ENCODE measurements around the gene B4GALNT1. TPM values are rescaled to one million over a fixed set of nuclear protein-coding genes. Genes with fewer than 3 reads are reported as not detected.
"Not testable (repeated sequence)": the region's sequence is repeated elsewhere in the genome, so short reads cannot be mapped to it uniquely, and the experiment has no call there.

The B4GALNT1 gene
- total and polyA plus RNA-seq, 10 donors = 0.39 to 2.2 (median 0.88) TPM

DNA sequence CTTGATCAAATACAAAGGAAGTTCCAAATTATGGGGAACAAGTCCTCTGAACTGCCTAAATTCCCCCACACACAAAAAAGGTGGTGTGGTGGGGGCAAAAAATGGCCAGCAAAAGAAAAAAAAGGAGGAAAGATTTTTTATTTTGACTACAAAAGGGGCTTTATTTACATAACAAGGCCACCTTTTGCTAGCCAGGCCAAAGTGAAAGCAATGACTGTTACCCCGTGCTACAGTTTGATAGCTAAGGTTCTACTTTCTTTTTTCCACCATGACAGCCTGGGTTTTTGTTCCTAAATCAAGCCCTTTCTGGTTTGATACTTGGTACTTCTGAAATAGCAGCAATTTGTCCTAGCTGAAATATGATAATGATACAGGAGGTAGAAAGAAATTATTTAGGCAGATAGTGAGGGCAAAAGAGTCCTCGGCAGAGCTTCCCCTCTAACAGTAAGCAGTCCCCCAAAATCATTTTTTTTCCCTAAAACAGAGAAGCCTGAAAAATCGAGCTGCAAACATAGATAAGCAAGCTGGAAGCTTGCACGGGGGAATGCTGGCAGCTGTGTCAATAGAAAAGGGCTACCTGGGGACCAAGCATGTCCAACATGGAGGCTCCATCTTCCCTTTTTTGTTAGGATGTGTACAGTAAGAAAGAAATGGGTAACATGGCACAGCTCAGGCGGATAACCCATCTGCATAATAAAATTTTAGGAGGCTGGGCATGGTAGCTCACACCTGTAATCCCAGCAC, 8.9 kb upstream of the B4GALNT1 start:
- no peaks in the 10 kb centered on the region for H3K4me1 ChIP-seq
- no peaks in the 10 kb centered on the region for H3K36me3 ChIP-seq
- peaks cover 0 to 62% (median 3%) of the 10 kb centered on the region in 7 donors for H3K27me3 ChIP-seq (replicated peaks in 1 of 7)
- WGBS, 5 donors = 52 to 59% (median 55%) methylated on average over 5 of the region's 5 CpGs
- no peak overlapping the region for H3K4me3 ChIP-seq
- peaks cover 0 to 27% (median 20%) of the 10 kb centered on the region in 8 donors for H3K9me3 ChIP-seq
- no peak overlapping the region for H3K27ac ChIP-seq
- intact Hi-C loops (cut with DNase I; ENCODE audit: low total_unique reads) = no loop called here
- TF ChIP-seq POLR2A (IDR thresholded peaks at IDR 0.05) = no peak
- TF ChIP-seq, protein P1, sequence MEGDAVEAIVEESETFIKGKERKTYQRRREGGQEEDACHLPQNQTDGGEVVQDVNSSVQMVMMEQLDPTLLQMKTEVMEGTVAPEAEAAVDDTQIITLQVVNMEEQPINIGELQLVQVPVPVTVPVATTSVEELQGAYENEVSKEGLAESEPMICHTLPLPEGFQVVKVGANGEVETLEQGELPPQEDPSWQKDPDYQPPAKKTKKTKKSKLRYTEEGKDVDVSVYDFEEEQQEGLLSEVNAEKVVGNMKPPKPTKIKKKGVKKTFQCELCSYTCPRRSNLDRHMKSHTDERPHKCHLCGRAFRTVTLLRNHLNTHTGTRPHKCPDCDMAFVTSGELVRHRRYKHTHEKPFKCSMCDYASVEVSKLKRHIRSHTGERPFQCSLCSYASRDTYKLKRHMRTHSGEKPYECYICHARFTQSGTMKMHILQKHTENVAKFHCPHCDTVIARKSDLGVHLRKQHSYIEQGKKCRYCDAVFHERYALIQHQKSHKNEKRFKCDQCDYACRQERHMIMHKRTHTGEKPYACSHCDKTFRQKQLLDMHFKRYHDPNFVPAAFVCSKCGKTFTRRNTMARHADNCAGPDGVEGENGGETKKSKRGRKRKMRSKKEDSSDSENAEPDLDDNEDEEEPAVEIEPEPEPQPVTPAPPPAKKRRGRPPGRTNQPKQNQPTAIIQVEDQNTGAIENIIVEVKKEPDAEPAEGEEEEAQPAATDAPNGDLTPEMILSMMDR (IDR thresholded peaks at IDR 0.05 in 8 of 11, conservative IDR thresholded peaks at IDR 0.05 in 3 of 11) = no peak
- TF ChIP-seq POLR2AphosphoS5 (IDR thresholded peaks at IDR 0.05) = no peak
- DNase-seq = no peak

DNA sequence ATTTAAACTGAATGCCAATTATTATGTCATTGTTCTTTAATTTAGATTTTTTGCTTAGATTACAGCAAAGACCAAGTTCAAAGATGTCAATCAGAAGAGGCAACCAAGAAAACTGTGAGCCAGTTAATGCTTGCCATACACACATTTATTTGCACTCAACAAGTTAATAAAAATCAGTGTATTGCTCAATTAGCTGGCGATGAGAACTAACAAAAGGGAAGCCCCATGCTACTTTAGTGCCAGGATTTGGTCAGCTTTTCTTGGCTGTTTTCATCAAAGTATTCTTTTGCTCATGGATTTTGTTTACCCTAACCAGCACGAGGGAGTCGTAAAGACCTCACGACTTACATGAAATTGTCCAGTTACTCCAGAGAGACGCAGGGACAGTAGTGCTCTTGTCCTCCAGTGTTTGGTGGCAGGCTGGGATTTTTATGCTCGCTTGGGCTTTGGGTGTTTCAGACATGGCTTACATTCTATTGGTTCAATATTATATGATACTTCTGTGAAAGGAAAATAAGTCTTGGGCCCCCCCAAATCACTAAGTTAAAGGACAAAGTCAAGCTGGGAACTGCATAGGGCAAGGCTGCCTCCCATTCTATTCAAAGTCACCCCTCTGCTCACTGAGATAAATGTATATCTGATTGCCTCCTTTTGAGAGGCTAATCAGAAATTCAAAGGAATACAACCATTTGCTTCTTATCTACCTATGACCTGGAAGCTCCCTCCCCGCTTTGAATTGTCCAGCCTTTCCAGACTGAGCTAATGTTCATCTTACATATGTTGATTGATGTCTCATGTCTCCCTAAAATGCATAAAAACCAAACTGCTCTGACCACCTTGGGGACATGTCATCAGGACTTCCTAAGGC, 7.4 kb upstream of the B4GALNT1 start:
- peaks cover 0 to 67% (median 12%) of the 10 kb centered on the region in 7 donors for H3K27me3 ChIP-seq (replicated peaks in 1 of 7)
- TF ChIP-seq POLR2AphosphoS5 (IDR thresholded peaks at IDR 0.05) (no peak), POLR2A (IDR thresholded peaks at IDR 0.05) (no peak)
- TF ChIP-seq, protein P1 (IDR thresholded peaks at IDR 0.05 in 8 of 11, conservative IDR thresholded peaks at IDR 0.05 in 3 of 11) = no peak
- intact Hi-C loops (cut with DNase I; ENCODE audit: low total_unique reads) = no loop called here
- peaks cover 0 to 15% (median 9%) of the 10 kb centered on the region in 8 donors for H3K9me3 ChIP-seq
- H3K27ac ChIP-seq = no peak overlapping the region
- no peak for DNase-seq
- WGBS, 5 donors = 72 to 83% (median 75%) methylated on average over 7 of the region's 7 CpGs
- H3K4me3 ChIP-seq = no peak overlapping the region
- no peaks in the 10 kb centered on the region for H3K4me1 ChIP-seq
- no peaks in the 10 kb centered on the region for H3K36me3 ChIP-seq

DNA sequence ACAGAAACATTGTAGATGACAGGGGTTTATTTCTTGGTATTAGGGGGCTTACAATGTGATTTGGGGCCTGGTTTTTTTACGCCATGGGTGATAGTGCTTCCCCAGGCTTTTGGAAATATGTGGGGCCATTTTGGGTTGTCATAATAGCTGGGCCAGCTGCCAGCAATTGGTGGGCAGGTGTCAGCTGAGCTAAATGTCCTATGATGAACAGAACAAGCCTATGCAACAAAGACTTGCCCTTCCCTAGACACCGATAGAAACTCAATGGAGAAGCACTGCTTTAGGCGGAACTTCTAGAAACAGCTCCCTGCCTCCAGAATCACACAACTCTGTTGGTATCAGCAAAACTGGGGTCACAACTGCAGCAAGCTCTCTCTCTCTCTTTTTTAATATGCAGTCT, 5.1 kb upstream of the B4GALNT1 start:
- Histone ChIP-seq H3K4me3 (no peak overlapping the region), H3K27me3 (replicated peaks in 1 of 7) (peaks cover 0 to 76% (median 16%) of the 10 kb centered on the region in 7 donors), H3K36me3 (no peaks in the 10 kb centered on the region), H3K27ac (no peak overlapping the region), H3K4me1 (peaks cover 3 to 7% (median 6%) of the 10 kb centered on the region in 6 donors), H3K9me3 (no peaks in the 10 kb centered on the region)
- DNase-seq = no peak
- 74 to 92% (median 85%) methylated on average over 3 of the region's 3 CpGs for WGBS, 5 donors
- TF ChIP-seq POLR2A (IDR thresholded peaks at IDR 0.05) = no peak
- TF ChIP-seq, protein P1 (IDR thresholded peaks at IDR 0.05 in 8 of 11, conservative IDR thresholded peaks at IDR 0.05 in 3 of 11) = no peak
- no peak for TF ChIP-seq POLR2AphosphoS5 (IDR thresholded peaks at IDR 0.05)
- intact Hi-C loops (cut with DNase I; ENCODE audit: low total_unique reads) = no loop called here

DNA sequence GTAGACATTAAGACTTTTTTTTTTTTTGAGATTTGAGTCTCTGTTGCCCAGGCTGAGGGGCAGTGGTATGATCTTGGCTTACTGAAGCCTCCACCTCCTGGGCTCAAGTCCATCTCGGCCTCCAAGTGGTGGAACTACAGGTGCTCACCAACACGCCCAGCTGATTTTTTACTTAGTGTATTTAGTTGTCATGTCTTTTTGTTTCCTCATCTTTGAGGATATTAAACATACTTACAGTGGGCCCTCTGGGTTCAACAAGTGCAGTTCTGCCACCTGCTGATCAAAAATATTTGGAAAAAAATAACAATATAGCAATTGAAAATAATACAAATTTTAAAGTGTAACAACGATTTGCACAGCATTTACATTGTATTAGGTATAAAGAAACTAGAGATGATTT, 4.4 kb upstream of the B4GALNT1 start:
- Histone ChIP-seq H3K4me1 (peaks cover 7 to 14% (median 13%) of the 10 kb centered on the region in 6 donors), H3K4me3 (no peak overlapping the region), H3K36me3 (no peaks in the 10 kb centered on the region), H3K27me3 (replicated peaks in 1 of 7) (peaks cover 2 to 78% (median 22%) of the 10 kb centered on the region in 7 donors), H3K9me3 (no peaks in the 10 kb centered on the region), H3K27ac (no peak overlapping the region)
- TF ChIP-seq POLR2AphosphoS5 (IDR thresholded peaks at IDR 0.05) (no peak), POLR2A (IDR thresholded peaks at IDR 0.05) (no peak)
- TF ChIP-seq, protein P1 (IDR thresholded peaks at IDR 0.05 in 8 of 11, conservative IDR thresholded peaks at IDR 0.05 in 3 of 11) = no peak
- intact Hi-C loops (cut with DNase I; ENCODE audit: low total_unique reads) = no loop called here
- WGBS, 5 donors = 58 to 79% (median 62%) methylated on average over 3 of the region's 3 CpGs
- no peak for DNase-seq

DNA sequence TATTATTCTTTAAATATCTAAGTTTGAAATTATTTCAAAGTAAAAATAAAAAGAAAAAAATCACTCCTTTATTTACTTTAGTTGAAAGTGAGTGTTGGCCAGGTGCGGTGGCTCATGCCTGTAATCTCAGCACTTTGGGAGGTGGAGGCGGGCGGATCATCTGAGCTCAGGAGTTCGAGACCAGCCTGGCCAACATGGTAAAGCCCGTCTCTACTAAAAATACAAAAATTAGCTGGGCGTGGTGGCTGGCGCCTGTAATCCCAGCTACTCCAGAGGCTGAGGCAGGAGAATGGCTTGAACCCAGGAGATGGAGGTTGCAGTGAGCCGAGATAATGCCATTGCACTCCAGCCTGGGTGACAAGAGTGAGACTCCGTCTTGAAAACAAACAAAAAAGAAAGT, 3.7 kb upstream of the B4GALNT1 start:
- Histone ChIP-seq H3K27me3 (replicated peaks in 1 of 7) (peaks cover 7 to 79% (median 28%) of the 10 kb centered on the region in 7 donors), H3K4me1 (peaks cover 11 to 20% (median 19%) of the 10 kb centered on the region in 6 donors)
- DNase-seq; H3K4me3 ChIP-seq; H3K9me3 ChIP-seq; H3K27ac ChIP-seq; intact Hi-C loops (cut with DNase I; ENCODE audit: low total_unique reads); H3K36me3 ChIP-seq: not testable (repeated sequence)
- WGBS, 5 donors = 83 to 95% (median 87%) methylated on average over 9 of the region's 9 CpGs
